ENCODE results near the gene APBA2. TPM values are rescaled to one million over a fixed set of nuclear protein-coding genes. Genes with fewer than 3 reads are reported as not detected.

Gene APBA2
- polyA plus RNA-seq, 1 donor: 3.5 TPM

- Histone ChIP-seq H3K36me3 (ENCODE audit: control insufficient read depth, insufficient read depth, low read length) (no peaks in the 10 kb centered on the region), H3K4me3 (ENCODE audit: low read length) (no peak overlapping the region), H3K4me1 (ENCODE audit: control insufficient read depth, insufficient read depth, low read length) (peaks cover 7% of the 10 kb centered on the region), H3K9me3 (ENCODE audit: control insufficient read depth, low read depth, low read length) (no peaks in the 10 kb centered on the region), H3K27me3 (ENCODE audit: control insufficient read depth, insufficient read depth, low read length) (no peaks in the 10 kb centered on the region), H3K27ac (ENCODE audit: low read length) (no peak overlapping the region)
- DNase-seq: no peak
- no CpG with 5 or more reads among the region's 20 CpGs for WGBS (ENCODE audit: insufficient coverage, low lambda C conversion rate)
Measured at GRCh38 chr15:29120593-29121368, 235.0 kb downstream of the APBA2 start.

DNA sequence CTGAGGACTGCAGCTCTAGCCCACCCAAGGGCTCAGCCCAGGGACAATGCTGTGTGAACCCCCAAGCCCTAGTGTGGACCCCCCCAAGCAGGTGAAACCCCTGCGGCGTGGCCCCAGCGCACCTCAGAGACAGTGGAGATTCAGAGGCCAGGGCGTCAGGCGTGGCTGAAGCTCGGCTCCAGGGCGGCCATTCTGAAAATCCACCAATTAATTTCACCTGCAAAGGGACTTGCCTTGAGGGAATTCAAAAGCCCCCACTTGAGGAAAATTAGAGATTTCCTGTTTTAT is 235.5 kb downstream of the APBA2 start:
- Histone ChIP-seq H3K27me3 (ENCODE audit: control insufficient read depth, insufficient read depth, low read length) (no peaks in the 10 kb centered on the region), H3K9me3 (ENCODE audit: control insufficient read depth, low read depth, low read length) (no peaks in the 10 kb centered on the region), H3K4me3 (ENCODE audit: low read length) (no peak overlapping the region), H3K36me3 (ENCODE audit: control insufficient read depth, insufficient read depth, low read length) (no peaks in the 10 kb centered on the region), H3K4me1 (ENCODE audit: control insufficient read depth, insufficient read depth, low read length) (peaks cover 7% of the 10 kb centered on the region), H3K27ac (ENCODE audit: low read length) (no peak overlapping the region)
- DNase-seq: no peak
- WGBS (ENCODE audit: insufficient coverage, low lambda C conversion rate): no CpG with 5 or more reads among the region's 7 CpGs

DNA sequence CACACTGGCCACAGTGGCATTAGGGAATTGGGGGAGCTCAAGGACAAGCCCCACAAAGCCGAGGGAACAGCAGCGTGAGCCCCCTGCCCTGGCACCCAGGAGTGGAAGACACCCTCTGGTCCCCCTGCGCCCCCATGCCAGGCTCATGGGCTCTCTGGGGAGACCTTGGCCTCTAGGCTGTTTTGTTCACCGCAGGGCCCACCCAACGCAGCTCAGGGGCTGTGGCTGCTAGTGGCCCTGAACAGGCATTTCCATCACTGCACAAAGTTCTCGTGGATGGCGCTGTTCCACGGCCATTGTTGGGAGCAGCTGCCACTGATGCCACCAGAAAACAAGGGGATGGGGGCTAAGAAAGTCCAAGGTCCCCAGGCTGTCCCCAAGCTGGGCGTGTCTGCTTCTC is 236.1 kb downstream of the APBA2 start:
- H3K4me1 ChIP-seq (ENCODE audit: control insufficient read depth, insufficient read depth, low read length): peaks cover 7% of the 10 kb centered on the region
- no peaks in the 10 kb centered on the region for H3K27me3 ChIP-seq (ENCODE audit: control insufficient read depth, insufficient read depth, low read length)
- WGBS (ENCODE audit: insufficient coverage, low lambda C conversion rate): no CpG with 5 or more reads among the region's 9 CpGs
- no peak for DNase-seq
- no peak overlapping the region for H3K27ac ChIP-seq (ENCODE audit: low read length)
- no peaks in the 10 kb centered on the region for H3K9me3 ChIP-seq (ENCODE audit: control insufficient read depth, low read depth, low read length)
- no peaks in the 10 kb centered on the region for H3K36me3 ChIP-seq (ENCODE audit: control insufficient read depth, insufficient read depth, low read length)
- H3K4me3 ChIP-seq (ENCODE audit: low read length): no peak overlapping the region

DNA sequence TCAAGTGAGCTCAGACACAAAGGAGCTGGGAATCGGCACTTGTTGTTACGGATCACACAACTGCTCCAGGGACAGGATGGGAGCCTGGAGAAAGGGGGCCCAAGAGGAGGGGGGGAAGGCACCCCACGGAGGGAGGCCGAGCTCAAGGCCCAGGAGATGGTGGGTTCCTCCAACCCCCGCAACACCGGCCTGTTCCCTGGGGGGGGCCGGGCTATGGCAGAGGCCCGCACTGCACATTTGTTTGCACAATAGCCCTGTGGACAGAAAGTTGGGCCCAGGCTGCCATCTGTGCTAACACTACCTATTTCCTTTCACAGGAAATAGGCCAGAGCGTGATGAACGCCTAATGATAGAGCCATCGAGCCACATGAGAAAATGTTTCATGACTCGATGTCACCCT is 236.7 kb downstream of the APBA2 start:
- DNase-seq: no peak
- no CpG with 5 or more reads among the region's 12 CpGs for WGBS (ENCODE audit: insufficient coverage, low lambda C conversion rate)
- no peaks in the 10 kb centered on the region for H3K27me3 ChIP-seq (ENCODE audit: control insufficient read depth, insufficient read depth, low read length)
- no peaks in the 10 kb centered on the region for H3K9me3 ChIP-seq (ENCODE audit: control insufficient read depth, low read depth, low read length)
- H3K27ac ChIP-seq (ENCODE audit: low read length): no peak overlapping the region
- H3K4me1 ChIP-seq (ENCODE audit: control insufficient read depth, insufficient read depth, low read length): peaks cover 7% of the 10 kb centered on the region
- no peaks in the 10 kb centered on the region for H3K36me3 ChIP-seq (ENCODE audit: control insufficient read depth, insufficient read depth, low read length)
- H3K4me3 ChIP-seq (ENCODE audit: low read length): no peak overlapping the region

- H3K27me3 ChIP-seq (ENCODE audit: control insufficient read depth, insufficient read depth, low read length): no peaks in the 10 kb centered on the region
- no peaks in the 10 kb centered on the region for H3K9me3 ChIP-seq (ENCODE audit: control insufficient read depth, low read depth, low read length)
- no peak overlapping the region for H3K27ac ChIP-seq (ENCODE audit: low read length)
- no peaks in the 10 kb centered on the region for H3K36me3 ChIP-seq (ENCODE audit: control insufficient read depth, insufficient read depth, low read length)
- no peak overlapping the region for H3K4me3 ChIP-seq (ENCODE audit: low read length)
- peaks cover 7% of the 10 kb centered on the region for H3K4me1 ChIP-seq (ENCODE audit: control insufficient read depth, insufficient read depth, low read length)
- DNase-seq: no peak
- no CpG with 5 or more reads among the region's 18 CpGs for WGBS (ENCODE audit: insufficient coverage, low lambda C conversion rate)
Measured at GRCh38 chr15:29123171-29123570, 237.4 kb downstream of the APBA2 start.

DNA sequence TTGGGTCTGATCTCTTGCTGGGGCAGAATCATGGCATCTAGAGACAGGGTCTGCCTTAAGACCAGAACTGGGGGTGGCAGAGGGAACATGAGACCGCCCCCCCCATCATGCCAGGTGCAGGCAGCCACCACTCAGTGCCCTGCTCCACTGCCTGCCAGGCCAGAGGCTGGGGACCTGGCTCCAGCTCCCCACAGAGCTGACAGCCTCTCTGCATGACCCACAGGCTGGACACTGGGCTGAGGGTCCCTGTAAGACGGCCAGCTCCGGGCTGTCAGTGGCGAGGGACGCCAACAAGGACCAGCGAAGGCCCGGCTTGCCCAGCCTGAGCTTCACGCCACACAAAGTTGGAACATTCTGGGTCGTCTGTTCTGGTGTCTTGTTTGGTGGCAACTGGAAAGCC is 238.2 kb downstream of the APBA2 start:
- no peaks in the 10 kb centered on the region for H3K27me3 ChIP-seq (ENCODE audit: control insufficient read depth, insufficient read depth, low read length)
- H3K9me3 ChIP-seq (ENCODE audit: control insufficient read depth, low read depth, low read length): no peaks in the 10 kb centered on the region
- no peak for DNase-seq
- peaks cover 7% of the 10 kb centered on the region for H3K4me1 ChIP-seq (ENCODE audit: control insufficient read depth, insufficient read depth, low read length)
- WGBS (ENCODE audit: insufficient coverage, low lambda C conversion rate): no CpG with 5 or more reads among the region's 9 CpGs
- H3K36me3 ChIP-seq (ENCODE audit: control insufficient read depth, insufficient read depth, low read length): no peaks in the 10 kb centered on the region
- H3K4me3 ChIP-seq (ENCODE audit: low read length): no peak overlapping the region
- no peak overlapping the region for H3K27ac ChIP-seq (ENCODE audit: low read length)

DNA sequence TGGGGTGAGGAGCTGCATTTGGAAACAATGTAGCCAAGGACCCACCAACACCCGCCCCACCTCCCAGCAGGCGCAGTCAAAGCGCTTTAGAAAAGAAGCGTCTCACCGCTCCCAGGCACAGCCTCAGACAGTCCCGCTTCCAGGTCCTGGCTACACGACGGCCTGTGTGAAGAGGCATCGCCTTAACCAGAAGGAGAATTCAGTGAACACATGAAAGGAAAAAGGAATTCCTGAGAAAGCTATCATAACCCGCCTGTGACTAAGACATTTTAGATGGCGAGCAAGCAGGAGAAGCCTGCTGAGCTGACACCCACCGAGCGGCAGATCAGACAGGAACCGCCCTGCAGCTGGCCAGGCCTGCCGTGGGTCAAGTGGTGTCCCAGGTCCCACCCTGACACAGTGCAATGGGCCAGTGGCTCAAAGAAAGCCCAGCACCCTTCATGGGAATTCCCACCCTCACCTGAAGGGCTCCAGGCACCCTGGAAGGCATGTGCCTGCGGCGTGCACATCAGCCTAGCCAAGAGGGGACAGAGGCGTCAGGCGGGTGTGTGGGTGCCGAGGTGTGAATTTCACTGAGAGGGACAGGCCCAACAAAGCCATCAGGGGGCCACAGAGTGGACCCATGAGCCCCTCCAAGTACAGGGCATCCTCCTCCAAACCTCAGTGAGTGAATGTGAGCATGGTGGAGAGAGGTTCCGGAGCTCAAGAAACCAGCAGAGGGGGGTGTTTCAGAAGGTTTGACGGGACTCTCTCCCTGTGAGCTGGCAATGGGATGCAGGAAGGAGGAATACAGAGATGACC is 239.0 kb downstream of the APBA2 start:
- no peaks in the 10 kb centered on the region for H3K36me3 ChIP-seq (ENCODE audit: control insufficient read depth, insufficient read depth, low read length)
- peaks cover 7% of the 10 kb centered on the region for H3K4me1 ChIP-seq (ENCODE audit: control insufficient read depth, insufficient read depth, low read length)
- H3K27me3 ChIP-seq (ENCODE audit: control insufficient read depth, insufficient read depth, low read length): peaks cover 3% of the 10 kb centered on the region
- no peaks in the 10 kb centered on the region for H3K9me3 ChIP-seq (ENCODE audit: control insufficient read depth, low read depth, low read length)
- no peak for DNase-seq
- no CpG with 5 or more reads among the region's 22 CpGs for WGBS (ENCODE audit: insufficient coverage, low lambda C conversion rate)
- H3K4me3 ChIP-seq (ENCODE audit: low read length): no peak overlapping the region
- H3K27ac ChIP-seq (ENCODE audit: low read length): no peak overlapping the region

DNA sequence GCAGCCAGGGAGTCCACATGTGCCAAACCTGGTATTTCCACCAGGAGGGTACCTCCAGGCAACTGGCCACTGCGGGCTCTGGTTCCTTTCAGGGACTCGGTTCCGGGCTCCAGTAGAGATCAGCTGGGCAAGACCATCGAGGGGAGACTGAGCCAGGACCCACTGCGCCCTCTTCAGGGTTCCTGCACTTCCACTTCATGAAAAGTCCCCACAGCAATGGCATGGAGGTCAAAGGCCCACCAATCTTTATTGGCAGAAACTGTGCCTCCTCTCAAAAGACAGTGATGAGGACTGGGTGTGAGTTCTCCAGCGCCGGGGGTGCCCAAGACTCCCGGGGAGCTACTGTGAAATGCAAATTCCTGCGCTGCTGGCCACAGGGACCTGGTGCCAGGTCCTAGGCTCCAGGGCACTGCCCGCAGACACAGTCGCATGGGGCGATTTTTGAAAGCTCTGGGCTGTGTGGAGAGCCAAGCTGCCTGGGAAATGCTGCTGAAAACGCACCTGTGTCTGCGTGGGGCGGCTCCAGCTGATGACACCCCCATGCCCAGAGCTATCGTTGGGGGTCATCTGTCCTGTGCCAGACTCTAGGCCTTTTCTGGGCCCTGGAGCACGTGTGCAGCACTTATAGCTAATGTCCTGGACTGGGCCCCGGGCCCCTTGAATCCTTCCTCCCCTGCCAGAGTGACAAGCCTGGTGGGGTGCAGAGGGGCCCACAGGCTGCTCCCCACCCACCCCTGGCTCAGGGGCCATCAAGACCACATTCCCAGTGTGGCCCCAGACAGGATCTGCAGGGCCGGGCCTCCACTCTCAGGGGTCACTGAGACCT is 239.8 kb downstream of the APBA2 start:
- no CpG with 5 or more reads among the region's 19 CpGs for WGBS (ENCODE audit: insufficient coverage, low lambda C conversion rate)
- no peaks in the 10 kb centered on the region for H3K36me3 ChIP-seq (ENCODE audit: control insufficient read depth, insufficient read depth, low read length)
- H3K4me3 ChIP-seq (ENCODE audit: low read length): no peak overlapping the region
- peaks cover 7% of the 10 kb centered on the region for H3K4me1 ChIP-seq (ENCODE audit: control insufficient read depth, insufficient read depth, low read length)
- H3K27me3 ChIP-seq (ENCODE audit: control insufficient read depth, insufficient read depth, low read length): peaks cover 5% of the 10 kb centered on the region
- DNase-seq: no peak
- no peak overlapping the region for H3K27ac ChIP-seq (ENCODE audit: low read length)
- H3K9me3 ChIP-seq (ENCODE audit: control insufficient read depth, low read depth, low read length): no peaks in the 10 kb centered on the region

- peaks cover 5% of the 10 kb centered on the region for H3K27me3 ChIP-seq (ENCODE audit: control insufficient read depth, insufficient read depth, low read length)
- no CpG with 5 or more reads among the region's 11 CpGs for WGBS (ENCODE audit: insufficient coverage, low lambda C conversion rate)
- no peak for DNase-seq
- H3K9me3 ChIP-seq (ENCODE audit: control insufficient read depth, low read depth, low read length): no peaks in the 10 kb centered on the region
- H3K27ac ChIP-seq (ENCODE audit: low read length): no peak overlapping the region
- H3K4me1 ChIP-seq (ENCODE audit: control insufficient read depth, insufficient read depth, low read length): peaks cover 7% of the 10 kb centered on the region
- no peak overlapping the region for H3K4me3 ChIP-seq (ENCODE audit: low read length)
- no peaks in the 10 kb centered on the region for H3K36me3 ChIP-seq (ENCODE audit: control insufficient read depth, insufficient read depth, low read length)
Measured at GRCh38 chr15:29126208-29126536, 240.4 kb downstream of the APBA2 start.

GRCh38 chr15:29126821-29127461 is 241.2 kb downstream of the APBA2 start:
- Histone ChIP-seq H3K4me3 (ENCODE audit: low read length) (no peak overlapping the region), H3K4me1 (ENCODE audit: control insufficient read depth, insufficient read depth, low read length) (peaks cover 7% of the 10 kb centered on the region), H3K36me3 (ENCODE audit: control insufficient read depth, insufficient read depth, low read length) (no peaks in the 10 kb centered on the region), H3K9me3 (ENCODE audit: control insufficient read depth, low read depth, low read length) (no peaks in the 10 kb centered on the region), H3K27me3 (ENCODE audit: control insufficient read depth, insufficient read depth, low read length) (peaks cover 5% of the 10 kb centered on the region), H3K27ac (ENCODE audit: low read length) (no peak overlapping the region)
- no peak for DNase-seq
- WGBS (ENCODE audit: insufficient coverage, low lambda C conversion rate): no CpG with 5 or more reads among the region's 19 CpGs
